SIG-M5 treated with dmso at 0.1 percent for 504 hours (cell line): Measurements from ENCODE around the gene TMEM45A.
A peak's percentile ranks its signal among the peaks of the same experiment; 100 is the strongest.
"Not testable (repeated sequence)": the region's sequence is repeated elsewhere in the genome, so short reads cannot be mapped to it uniquely, and the experiment has no call there.

Source experiments
- DNase-seq: peaks from one replicate; lab custom pipeline; 2025; ENCODE audit not compliant: unreplicated experiment; lab: John Stamatoyannopoulos, UW

The TMEM45A gene

DNA sequence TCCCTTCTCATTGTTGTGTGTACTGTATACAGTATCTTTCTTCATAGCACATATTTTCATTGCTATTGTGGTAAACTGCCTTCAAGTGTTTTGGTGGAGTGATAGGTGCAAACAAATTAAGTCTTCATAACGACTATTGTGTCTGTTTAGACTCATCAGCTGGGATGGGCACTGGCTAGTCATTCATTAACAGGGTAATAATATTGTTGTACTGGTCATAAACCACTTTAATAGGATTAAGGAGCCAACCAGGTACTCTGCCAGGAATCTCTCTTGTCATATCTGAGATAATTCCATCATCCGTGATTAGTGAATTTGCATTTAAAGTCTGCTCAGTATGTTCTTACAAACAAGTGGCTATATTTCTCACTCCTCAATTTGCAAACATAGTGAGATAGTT, 10.2 kb upstream of the TMEM45A start:
- no peak for DNase-seq

DNA sequence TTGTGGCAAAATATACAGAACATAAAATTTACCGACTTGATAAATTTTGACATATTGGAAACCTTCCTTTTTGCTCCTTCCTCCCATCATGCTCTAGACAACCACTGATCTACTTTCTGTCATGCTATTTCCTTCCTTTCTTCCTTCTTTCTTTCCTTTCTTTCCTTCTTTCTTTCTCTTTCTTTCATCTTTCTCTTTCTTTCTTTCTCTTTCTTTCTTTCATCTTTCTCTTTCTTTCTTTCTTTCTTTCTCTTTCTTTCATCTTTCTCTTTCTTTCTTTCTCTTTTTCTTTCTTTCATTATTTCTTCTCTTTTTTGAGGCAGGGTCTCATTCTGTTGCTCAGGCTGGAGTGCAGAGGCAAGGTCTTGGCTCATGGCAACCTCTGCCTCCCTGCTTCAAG, 8.9 kb upstream of the TMEM45A start:
- DNase-seq = no peak

DNA sequence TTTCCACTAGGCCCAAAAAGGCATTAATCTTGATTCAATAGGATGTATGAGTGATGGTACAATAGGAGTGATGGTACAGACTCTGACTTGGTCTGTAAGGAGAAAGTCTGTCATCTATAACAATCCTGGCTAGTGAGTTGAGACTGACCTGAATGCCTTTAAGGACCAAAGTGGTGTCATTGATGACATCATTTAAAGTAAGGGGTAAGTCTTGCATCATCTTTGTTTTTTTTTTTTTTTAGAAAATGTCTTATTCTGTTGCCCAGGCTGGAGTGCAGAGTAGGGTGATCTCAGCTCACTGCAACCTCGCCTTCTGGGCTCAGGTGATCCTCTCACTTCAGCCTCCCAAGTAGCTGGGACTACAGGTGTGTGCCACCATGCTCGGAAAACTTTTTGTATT, 5.6 kb upstream of the TMEM45A start:
- no peak for DNase-seq

DNA sequence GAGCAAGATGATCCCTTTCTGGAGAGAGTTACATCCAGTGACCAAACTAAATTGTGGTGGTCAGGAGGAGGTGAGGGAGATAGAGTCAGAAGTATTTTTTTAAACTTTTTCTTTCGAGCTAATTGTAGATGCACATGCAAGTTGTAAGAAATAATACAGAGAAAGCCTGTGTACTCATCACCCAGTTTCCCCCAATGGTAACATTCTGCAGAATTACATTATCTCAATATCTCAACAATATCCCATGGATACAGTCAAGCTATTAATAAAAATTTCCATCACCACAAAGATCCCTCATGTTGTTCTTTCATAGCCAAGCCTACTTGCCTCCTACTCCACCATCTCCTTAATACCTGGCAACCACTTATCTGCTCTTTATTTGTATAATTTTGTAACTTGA, 3.3 kb upstream of the TMEM45A start:
- DNase-seq = no peak

DNA sequence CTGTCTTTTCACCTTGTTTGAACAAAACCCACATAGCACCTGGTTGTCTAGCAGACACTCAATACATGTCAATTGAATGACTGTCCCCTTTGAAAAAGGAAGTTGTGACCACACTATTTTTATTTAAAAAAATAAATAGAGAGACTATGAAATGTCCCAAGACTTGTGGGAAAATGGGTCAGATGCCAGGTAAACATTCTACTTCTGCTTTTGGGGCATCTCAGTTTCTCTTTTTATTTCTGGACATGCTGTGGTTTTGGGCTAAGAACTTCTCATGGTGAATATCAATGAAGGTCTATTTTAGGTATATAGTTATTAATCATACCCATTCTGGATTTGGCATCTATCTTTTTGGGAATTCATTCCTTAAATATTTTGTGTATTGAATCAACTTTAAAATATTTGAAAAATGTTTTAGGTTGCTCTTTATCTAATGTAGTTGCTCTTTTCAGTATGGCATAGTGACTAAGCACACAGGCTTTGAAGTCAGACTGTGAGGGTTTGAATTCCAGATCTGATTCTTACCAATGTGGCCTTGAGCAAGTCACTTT, 4.4 kb downstream of the TMEM45A start:
- DNase-seq = no peak

DNA sequence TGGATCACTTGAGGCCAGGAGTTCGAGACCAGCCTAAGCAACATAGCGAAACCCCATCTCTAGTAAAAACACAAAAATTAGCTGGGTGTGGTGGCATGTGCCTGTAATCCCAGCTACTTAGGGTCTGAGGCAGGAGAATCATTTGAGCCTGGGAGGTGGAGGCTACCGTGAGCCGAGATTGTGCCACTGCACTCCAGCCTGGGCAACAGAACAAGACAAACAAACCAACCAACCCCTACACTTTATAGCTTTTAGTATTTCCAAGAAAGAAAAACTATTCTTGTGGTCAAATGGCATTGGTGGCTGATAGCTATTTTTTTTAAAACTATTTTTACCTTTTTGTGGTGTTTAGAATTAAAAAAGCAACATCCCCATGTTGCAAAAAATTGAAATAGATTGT, 7.2 kb downstream of the TMEM45A start:
- no peak for DNase-seq

DNA sequence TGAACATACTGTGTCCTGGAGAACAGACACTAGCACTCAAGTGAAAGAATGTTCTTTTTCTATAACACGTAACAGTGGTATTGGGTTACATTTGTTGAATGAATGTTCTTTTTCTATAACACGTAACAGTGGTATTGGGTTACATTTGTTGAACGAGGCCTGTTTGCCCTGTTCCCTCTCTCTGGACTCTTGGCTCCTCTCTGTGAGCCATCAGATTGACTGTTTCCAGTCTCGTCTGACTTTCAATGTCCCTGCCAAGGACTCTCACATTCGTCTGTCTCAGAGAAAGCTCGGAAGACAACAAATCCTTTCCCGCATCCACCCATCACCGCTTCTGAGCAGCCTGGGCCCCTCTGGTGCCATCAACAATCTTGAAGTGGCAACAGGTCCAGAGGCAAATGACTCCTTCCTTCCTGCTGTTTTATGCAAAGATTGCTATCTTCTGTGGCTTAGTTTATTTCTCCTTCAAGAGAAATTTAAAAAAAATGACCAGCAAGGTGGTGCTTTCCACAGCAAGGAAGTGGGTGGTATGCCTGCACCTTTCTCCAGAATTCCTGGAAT, 8.0 kb downstream of the TMEM45A start:
- DNase-seq = no peak

DNA sequence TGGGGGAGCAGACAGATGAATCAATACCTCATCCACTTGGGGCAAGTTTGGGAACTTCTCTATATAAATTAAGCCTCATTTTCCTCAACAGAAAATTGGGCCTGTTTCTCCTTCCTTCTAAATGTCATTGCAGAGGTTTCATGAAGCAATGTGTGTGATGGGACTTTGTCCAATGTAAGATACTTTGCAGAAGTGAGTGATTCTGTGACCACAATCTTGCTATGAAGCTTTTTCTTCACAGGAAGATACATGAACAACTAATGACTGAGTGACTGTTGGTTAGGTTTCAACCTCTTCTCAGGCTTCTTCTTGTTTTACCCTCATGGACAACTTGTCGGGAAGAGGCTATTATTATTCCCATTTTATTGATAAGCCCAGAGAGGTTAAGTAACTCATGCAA, 11.0 kb downstream of the TMEM45A start:
- DNase-seq = peak; percentile 21

DNA sequence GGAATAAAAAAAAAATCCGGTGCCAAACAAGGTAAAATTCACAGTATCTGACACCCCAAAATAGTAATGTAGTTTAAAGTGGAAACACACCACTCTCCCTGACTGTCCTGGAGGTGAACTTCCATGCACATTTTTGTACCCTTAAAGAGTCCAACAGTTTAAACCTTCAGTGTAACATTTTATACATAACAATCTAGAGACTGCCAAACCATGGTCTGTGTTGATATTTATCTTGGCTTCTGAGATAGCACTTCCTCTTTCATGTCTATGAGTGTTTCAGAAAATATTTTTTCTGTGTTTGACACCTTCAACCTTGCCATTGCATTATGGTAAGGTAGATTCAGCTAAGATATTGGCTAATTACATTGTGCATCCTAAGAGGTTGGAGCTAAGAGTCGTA, 13.9 kb downstream of the TMEM45A start:
- peak; percentile 9 for DNase-seq

DNA sequence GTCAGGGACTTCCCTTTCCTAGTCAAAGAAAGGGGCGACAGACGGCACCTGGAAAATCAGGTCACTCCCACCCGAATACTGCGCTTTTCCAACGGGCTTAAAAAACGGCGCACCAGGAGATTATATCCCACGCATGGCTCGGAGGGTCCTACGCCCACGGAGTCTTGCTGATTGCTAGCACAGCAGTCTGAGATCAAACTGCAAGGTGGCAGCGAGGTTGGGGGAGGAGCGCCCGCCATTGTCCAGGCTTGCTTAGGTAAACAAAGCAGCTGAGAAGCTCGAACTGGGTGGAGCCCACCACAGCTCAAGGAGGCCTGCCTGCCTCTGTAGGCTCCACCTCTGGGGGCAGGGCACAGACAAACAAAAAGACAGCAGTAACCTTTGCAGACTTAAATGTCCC, 17.4 kb downstream of the TMEM45A start:
- DNase-seq = not testable (repeated sequence)

DNA sequence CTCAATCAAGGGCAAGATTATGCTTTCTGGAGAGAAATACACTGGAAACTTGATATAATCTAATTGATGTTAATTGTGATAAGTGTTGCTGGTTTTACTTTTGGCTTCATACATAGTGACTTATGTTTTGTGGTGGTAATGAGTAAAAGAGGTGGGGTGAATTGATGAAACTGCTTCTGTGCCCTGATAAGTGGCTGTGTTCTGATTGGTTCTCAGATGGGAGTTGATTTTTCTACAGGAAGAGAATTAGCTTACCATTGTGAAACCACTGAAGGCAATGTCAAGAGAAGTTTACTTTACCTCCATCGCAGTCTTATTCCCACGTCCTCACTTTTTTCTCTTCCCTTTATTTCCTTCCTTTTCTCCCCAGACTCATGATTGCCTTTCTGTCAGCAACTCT, 23.8 kb downstream of the TMEM45A start:
- no peak for DNase-seq

DNA sequence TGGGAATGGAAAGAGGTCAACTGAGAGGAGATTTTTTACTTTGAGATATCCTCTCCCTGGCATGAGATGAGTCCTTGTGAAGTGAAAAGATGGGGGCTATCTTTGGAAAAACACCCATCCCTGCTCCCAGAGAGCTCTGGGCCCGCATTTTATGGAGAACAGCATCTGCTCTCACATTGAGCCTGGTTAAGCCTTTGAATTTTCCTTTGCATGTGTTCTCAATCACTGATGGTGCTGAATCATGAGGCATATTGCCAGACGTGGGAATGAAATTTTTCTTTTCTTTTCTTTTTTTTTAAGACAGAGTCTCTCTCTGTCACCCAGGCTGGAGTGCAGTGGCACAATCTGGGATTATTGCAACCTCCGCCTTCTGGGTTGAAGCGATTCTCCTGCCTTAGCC, 24.4 kb downstream of the TMEM45A start:
- DNase-seq = no peak

DNA sequence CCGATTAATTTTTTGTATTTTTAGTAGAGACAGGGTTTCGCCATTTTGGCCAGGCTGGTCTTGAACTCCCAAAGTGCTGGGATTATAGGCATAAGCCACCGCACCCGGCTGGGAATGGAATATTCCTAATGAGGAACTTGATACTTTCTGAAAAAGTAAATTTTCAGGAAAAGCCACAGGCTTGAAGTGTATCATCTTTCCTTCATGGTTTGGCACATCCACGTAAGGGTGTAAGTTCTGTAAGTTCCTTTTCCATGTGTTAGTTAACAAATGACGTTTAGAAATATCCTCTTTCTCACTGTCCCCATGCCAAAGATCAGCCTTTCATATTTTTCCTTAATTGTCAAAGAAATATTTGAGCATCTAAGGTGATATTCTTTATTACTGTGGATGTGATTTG, 24.9 kb downstream of the TMEM45A start:
- DNase-seq = no peak

DNA sequence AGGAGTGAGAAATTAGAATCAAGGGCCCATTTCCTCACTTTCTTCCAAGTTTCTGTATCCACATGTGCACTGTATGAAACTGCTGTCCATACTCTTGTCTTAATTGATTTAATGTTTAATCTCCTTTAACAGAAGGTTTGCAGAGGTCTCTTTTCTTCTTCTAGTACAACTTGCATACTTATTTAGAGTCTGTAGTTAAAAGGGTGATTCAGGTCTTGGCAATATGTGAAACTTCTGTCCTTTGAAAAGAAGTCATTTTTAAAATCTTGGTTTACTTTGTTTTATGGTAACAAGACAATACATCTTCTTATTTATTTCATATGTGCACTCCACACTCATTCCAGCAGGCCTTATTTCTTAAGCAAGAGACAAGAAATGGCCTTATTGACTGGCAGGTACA, 25.8 kb downstream of the TMEM45A start:
- no peak for DNase-seq

DNA sequence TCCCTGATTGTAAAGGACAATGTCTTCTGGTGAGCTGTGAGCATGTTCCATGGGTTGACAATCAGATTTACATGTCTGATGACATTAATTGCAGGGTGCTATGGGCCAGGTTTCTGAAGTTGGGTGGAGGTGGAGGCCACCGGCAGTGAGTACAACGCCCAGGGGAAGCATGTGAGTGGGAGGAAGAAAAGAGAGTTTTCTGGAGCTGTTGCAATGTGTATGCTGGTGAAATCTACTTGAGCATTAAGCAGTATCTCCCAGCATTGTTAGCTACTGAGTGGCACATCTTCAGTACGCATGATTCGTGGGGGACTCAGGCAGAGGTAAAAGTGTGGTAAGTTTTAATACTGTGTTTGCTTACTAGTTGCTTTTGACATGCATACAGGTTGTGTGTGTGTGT, 26.6 kb downstream of the TMEM45A start:
- peak; percentile 45 for DNase-seq

DNA sequence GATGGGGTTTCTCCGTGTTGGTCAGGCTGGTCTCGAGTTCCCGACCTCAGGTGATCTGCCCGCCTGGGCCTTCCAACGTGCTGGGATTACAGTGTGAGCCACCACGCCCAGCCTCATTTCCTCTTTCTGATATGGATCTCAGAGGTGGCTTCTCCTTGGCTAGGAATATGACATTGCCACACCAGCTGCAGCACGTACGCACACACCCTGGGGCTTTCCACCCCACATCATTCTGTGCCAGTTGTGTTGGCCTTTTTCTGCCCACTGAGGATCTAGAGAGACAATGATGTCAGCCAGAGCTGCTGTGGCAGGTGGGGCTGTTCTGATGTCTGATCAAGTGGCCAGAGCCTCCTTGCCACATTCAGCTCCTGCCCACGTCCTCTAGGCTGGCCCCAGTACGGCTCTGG, 29.0 kb downstream of the TMEM45A start:
- DNase-seq = peak; percentile 94

DNA sequence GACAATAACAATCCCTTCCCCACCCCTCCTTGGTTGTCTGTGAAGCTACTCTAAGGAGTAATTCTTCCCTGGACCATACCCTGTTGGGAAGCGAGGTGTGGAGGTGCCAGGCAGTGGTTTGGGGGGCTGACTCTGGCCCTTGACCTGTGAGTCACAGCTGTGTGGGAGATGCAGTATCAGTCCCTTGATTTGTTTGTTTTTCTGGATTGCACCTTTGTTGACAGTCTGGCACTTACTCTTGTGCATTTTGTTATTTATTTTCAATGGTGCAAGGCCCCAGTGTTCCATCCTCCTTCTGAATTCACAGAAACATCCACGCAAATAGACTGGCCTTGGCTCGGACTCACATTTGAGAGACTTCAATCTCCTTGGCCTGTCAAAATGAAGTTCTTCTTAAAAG, 29.7 kb downstream of the TMEM45A start:
- DNase-seq = no peak

DNA sequence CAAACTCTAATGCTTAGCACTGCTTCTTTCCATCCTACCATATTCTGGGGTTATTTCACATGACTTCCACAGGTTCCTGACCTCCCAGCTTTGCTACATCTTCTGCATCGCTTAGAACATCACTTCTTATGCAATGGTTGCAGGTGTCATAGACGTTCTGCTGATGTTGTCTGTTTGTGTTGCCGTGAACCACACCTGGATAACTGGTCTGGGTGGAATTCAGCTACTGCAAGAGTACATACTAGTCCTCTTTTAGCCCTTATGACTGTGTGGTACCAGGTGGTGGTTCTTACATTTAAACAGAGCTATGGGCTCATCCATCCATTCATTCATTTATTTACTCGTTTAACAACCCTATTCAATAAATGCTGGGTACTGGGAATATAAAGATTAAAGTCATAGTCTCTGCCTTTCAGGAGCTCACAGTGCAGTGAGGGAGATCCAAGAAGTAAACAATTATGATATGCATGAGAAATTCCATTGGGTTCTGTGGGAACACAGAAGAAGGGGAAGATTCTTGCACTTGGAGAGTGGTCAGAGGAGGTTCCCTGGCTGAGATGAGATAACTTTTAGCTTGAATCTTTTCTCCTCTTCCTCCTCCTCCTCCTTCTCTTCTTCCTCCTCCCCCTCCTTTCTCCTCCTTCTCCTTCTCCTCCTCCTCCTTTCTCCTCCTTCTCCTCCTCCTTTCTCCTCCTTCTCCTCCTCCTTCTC, 30.8 kb downstream of the TMEM45A start:
- no peak for DNase-seq

DNA sequence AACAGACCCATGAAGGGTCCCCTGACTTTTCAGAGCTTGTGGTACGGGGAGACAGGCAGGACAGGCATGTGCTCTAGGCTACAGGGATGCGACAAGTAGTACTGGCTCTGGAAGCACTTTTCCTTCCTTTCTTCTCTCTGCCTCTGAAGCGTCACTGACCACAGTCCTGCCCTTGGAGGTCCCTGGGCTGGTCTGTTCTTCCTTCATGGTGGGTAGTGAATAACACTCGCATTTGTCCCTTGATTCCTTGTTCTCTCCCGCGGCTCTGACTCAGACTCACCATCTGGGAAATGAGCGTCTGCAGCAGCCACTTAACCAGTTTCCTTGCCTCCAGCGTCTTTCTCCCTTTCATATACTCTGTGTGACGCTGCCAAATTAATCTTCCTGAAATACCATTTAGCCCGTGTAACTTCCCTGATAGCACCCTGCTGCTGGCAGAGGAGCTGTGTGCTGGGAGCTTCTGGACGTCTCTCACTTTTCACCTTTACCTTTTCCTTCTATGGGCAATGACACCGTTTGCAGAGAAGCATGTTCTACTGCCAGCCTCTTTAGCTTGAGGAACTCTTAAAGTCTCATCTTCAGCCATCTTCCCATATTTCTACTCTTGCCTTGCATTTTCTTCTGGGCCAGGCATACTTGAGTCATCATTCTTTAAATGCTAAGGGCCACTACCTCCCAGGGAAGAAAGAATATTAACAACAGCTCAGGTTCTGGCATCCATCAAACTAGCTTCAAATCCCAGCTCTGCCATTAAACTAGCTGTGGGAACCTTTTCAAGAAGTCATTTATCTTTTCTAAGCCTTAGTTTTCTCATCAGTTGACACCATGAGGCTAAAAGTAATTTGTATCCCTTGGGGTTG, 33.6 kb downstream of the TMEM45A start:
- DNase-seq = no peak

DNA sequence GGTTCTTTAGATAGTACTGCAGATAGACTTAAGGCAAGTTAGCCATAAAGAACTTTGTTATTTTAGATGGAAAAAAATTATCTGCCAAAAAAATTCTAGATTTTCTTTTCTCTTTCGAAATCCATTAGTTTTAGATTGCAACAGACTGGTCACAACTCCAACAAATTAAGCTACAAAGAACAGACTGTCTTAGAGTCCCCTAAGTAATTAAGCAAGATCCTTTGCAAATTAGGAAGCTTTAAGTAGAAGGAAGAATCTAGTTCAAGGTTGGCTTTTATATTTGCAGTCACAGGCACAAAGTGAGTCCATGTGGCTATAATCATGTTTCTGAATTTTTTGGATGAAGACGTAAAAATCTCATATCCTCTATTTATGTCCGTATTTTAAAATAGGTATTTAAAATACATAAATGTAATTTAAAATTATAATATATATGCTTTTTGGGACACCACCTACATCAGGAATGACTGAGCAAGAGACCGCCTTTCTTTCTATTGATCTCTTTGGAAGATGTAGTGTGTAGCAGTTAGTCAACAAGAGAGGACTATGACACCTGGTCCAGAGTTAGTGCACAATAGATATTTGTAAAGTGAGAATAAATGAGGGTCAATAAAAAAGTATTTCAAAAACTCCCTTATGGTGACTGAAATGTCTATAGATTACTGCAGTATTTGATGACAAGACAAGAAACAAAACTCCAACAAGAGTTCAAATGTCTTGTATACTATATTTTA, 34.4 kb downstream of the TMEM45A start:
- peak; percentile 52 for DNase-seq

DNA sequence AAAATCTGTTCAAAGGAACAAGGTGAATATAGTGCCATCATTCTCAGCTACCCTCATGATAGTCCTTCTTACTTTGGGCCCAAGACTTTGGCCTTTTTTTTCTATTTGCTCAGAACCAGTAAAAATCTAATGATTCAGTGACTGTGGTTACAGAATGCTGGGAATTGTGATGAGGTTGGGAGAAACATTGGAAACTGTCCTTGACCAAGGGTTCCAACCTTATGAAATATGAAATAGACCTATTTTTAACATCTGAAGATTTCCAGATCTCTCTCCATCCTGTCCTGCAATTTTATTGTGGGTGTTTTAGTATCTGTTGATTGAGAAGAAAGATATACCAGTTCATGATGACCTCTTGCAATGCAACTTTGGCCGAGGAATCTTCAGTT, 34.9 kb downstream of the TMEM45A start:
- DNase-seq = no peak
